Loucy (cell line): ENCODE measurements around the gene PATE1.

Experiments
- H2AFZ ChIP-seq: fragments of 200-600 bp; sonication (generic); 2 replicates; pipeline ENCODE4 v1.6.0; 2016; ENCODE audit warnings: antibody characterized with exemption, mild to moderate bottlenecking, low read length, moderate library complexity
- H3F3A ChIP-seq: fragments of 200-600 bp; 2 replicates; pipeline ENCODE4 v1.6.0; 2016; ENCODE audit warnings: antibody characterized with exemption, low read depth, mild to moderate bottlenecking
- H3K27me3 ChIP-seq: fragments of 200-600 bp; sonication (generic); 2 replicates; pipeline ENCODE4 v1.6.1; 2014; ENCODE audit warnings: low read length, mild to moderate bottlenecking; ENCODE audit not compliant: insufficient read depth, poor library complexity, severe bottlenecking
- H3K36me3 ChIP-seq: fragments of 200-600 bp; sonication (generic); 2 replicates; pipeline ENCODE4 v1.6.1; 2016; ENCODE audit warnings: low read length; ENCODE audit not compliant: insufficient read depth
- H3K4me1 ChIP-seq: fragments of 200-600 bp; sonication (generic); 2 replicates; pipeline ENCODE4 v1.5.1; 2014; ENCODE audit warnings: low read length, mild to moderate bottlenecking; ENCODE audit not compliant: insufficient read depth, poor library complexity, severe bottlenecking
- H3K4me2 ChIP-seq: fragments of 200-600 bp; sonication (generic); 2 replicates; pipeline ENCODE4 v1.6.0; 2014; ENCODE audit warnings: antibody characterized with exemption, low read length, low read depth, mild to moderate bottlenecking; ENCODE audit not compliant: poor library complexity, severe bottlenecking
- H3K4me3 ChIP-seq: fragments of 200-600 bp; sonication (generic); 2 replicates; pipeline ENCODE4 v1.5.1; 2014; ENCODE audit warnings: low read length, mild to moderate bottlenecking, mixed read lengths; ENCODE audit not compliant: poor library complexity, severe bottlenecking
- H3K79me2 ChIP-seq: fragments of 200-600 bp; sonication (generic); 2 replicates; pipeline ENCODE4 v1.6.1; 2014; ENCODE audit warnings: low read length; ENCODE audit not compliant: insufficient read depth
- H3K9ac ChIP-seq: fragments of 200-600 bp; sonication (generic); 2 replicates; pipeline ENCODE4 v1.6.0; 2014; ENCODE audit warnings: mild to moderate bottlenecking, low read depth, low read length, moderate library complexity; ENCODE audit not compliant: poor library complexity, severe bottlenecking
- H3K9me2 ChIP-seq: fragments of 200-600 bp; sonication (generic); replicated peaks from 2 replicates; pipeline ENCODE4 v1.6.1; 2016; ENCODE audit warnings: low read depth, low read length, mixed read lengths
- H3K9me3 ChIP-seq: fragments of 200-600 bp; sonication (generic); 2 replicates; pipeline ENCODE4 v1.6.1; 2014; ENCODE audit warnings: mild to moderate bottlenecking, antibody characterized with exemption, low read length, low read depth; ENCODE audit not compliant: insufficient read depth
- H4K20me1 ChIP-seq: fragments of 200-600 bp; sonication (generic); 2 replicates; pipeline ENCODE4 v1.6.0; 2014; ENCODE audit warnings: antibody characterized with exemption, low read length, mild to moderate bottlenecking; ENCODE audit not compliant: insufficient read depth, poor library complexity, severe bottlenecking
- CTCF ChIP-seq: fragments of 200-600 bp; sonication (generic); conservative IDR thresholded peaks from 2 replicates; pipeline ENCODE4 v1.5.1; 2014; ENCODE audit warnings: mild to moderate bottlenecking, antibody characterized with exemption, low read length
- EZH2phosphoT487 ChIP-seq: fragments of 200-600 bp; IDR thresholded peaks from 2 replicates; pipeline ENCODE4 v1.6.1; 2018; ENCODE audit warnings: antibody characterized with exemption, mild to moderate bottlenecking, moderate library complexity, borderline replicate concordance

Gene PATE1

GRCh38 chr11:125772834-125773505 is 26.9 kb downstream of the PATE1 start:
- H3K9me3 ChIP-seq: no peaks in the 10 kb centered on the region
- no peaks in the 10 kb centered on the region for H4K20me1 ChIP-seq
- no peak overlapping the region for H3K9ac ChIP-seq
- no peaks in the 10 kb centered on the region for H3K4me1 ChIP-seq
- no peak overlapping the region for H2AFZ ChIP-seq
- no peaks in the 10 kb centered on the region for H3K36me3 ChIP-seq
- no peak overlapping the region for H3K4me2 ChIP-seq
- H3K79me2 ChIP-seq: no peaks in the 10 kb centered on the region
- H3K27me3 ChIP-seq: no peaks in the 10 kb centered on the region
- TF ChIP-seq EZH2phosphoT487: no peak
- TF ChIP-seq CTCF: no peak
- no peak overlapping the region for H3K4me3 ChIP-seq
- no peaks in the 10 kb centered on the region for H3K9me2 ChIP-seq
- no peaks in the 10 kb centered on the region for H3F3A ChIP-seq

DNA sequence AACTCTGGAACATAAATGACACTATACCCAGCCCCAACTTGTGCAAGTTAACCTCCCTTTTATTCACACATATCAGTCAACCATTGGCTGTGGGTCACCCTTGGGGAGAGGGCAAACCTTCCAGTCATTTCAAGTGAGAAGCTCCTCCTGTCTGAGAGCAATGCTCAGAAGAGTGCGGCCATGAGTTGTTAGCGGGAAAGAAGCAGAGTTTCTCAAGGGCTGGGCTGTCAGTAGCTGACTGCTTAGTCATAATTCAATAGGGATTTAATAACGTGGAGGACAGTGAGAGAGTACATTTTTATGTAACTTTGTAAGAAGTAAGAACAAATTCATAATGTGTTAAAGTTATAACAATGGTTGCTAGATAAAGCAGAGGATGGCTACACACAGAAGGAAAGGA is 27.4 kb downstream of the PATE1 start:
- H3K4me2 ChIP-seq: no peak overlapping the region
- H3K9me3 ChIP-seq: no peaks in the 10 kb centered on the region
- TF ChIP-seq EZH2phosphoT487: no peak
- TF ChIP-seq CTCF: no peak
- H4K20me1 ChIP-seq: no peaks in the 10 kb centered on the region
- H3K4me1 ChIP-seq: no peaks in the 10 kb centered on the region
- H3K27me3 ChIP-seq: no peaks in the 10 kb centered on the region
- no peak overlapping the region for H3K9ac ChIP-seq
- no peaks in the 10 kb centered on the region for H3K36me3 ChIP-seq
- no peak overlapping the region for H2AFZ ChIP-seq
- no peaks in the 10 kb centered on the region for H3K9me2 ChIP-seq
- H3K79me2 ChIP-seq: no peaks in the 10 kb centered on the region
- H3F3A ChIP-seq: no peaks in the 10 kb centered on the region
- no peak overlapping the region for H3K4me3 ChIP-seq

DNA sequence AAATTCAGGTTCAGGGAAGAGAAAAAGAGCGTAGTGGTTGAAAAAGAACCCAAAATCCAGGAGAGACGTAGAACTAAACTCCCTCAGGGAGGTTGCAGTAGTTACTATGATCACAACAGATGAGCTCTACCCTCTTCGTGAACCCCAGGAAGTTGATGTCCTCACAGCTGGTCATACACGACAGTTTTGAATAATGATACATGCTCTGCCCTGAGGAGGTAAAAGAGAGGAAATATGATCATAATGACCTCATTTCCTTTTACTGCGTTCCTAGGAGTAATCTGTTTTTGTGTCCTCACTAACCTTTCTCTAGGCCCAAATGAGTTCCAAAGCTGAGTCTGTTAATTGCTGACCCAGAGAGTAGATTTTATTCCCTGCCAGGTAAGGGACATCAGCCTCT is 31.2 kb downstream of the PATE1 start:
- Histone ChIP-seq H3F3A (no peaks in the 10 kb centered on the region), H2AFZ (no peak overlapping the region), H3K4me2 (no peak overlapping the region), H3K9ac (no peak overlapping the region), H3K79me2 (no peaks in the 10 kb centered on the region), H3K9me2 (no peaks in the 10 kb centered on the region), H3K27me3 (no peaks in the 10 kb centered on the region), H4K20me1 (no peaks in the 10 kb centered on the region), H3K4me1 (no peaks in the 10 kb centered on the region), H3K4me3 (no peak overlapping the region), H3K36me3 (no peaks in the 10 kb centered on the region), H3K9me3 (no peaks in the 10 kb centered on the region)
- TF ChIP-seq CTCF (no peak), EZH2phosphoT487 (no peak)
